Stimulated activated CD8-positive, alpha-beta memory T cell treated with anti-CD3 and anti-CD28 coated beads, Interleukin-12 subunit alpha, Interleukin-12 subunit beta, amount 100 ng/mL, for 24 hours (primary cell): Measurements from ENCODE around the gene UBASH3B.
A peak's percentile ranks its signal among the peaks of the same experiment; 100 is the strongest.

Source experiments
- DNase-seq: peaks from one replicate; pipeline ENCODE4 v3.0.0-alpha.2; 2020; ENCODE audit errors: extremely low read depth

UBASH3B gene

GRCh38 chr11:122647736-122648275, 7.7 kb upstream of the UBASH3B start:
- DNase-seq: no peak

GRCh38 chr11:122649116-122649515, 6.4 kb upstream of the UBASH3B start:
- DNase-seq: no peak

- no peak for DNase-seq
Measured at GRCh38 chr11:122650619-122651018, 4.9 kb upstream of the UBASH3B start.

GRCh38 chr11:122652495-122652894, 3.0 kb upstream of the UBASH3B start:
- DNase-seq: no peak

- DNase-seq: no peak
Measured at GRCh38 chr11:122653916-122654585, 1.5 kb upstream of the UBASH3B start.

- DNase-seq: peak; percentile 8
Measured at GRCh38 chr11:122656073-122656630, 630 bp downstream of the UBASH3B start.

- no peak for DNase-seq
Measured at GRCh38 chr11:122656631-122657101, 1.1 kb downstream of the UBASH3B start.

GRCh38 chr11:122659676-122660554, 4.4 kb downstream of the UBASH3B start:
- no peak for DNase-seq

- DNase-seq: no peak
Measured at GRCh38 chr11:122661182-122661945, 5.8 kb downstream of the UBASH3B start.

GRCh38 chr11:122663056-122663740, 7.7 kb downstream of the UBASH3B start:
- no peak for DNase-seq

- no peak for DNase-seq
Measured at GRCh38 chr11:122663764-122664163, 8.2 kb downstream of the UBASH3B start.

- DNase-seq: no peak
Measured at GRCh38 chr11:122664188-122664587, 8.7 kb downstream of the UBASH3B start.

- DNase-seq: no peak
Measured at GRCh38 chr11:122665861-122666260, 10.3 kb downstream of the UBASH3B start.

GRCh38 chr11:122666743-122667142, 11.2 kb downstream of the UBASH3B start:
- no peak for DNase-seq

- DNase-seq: no peak
Measured at GRCh38 chr11:122668562-122669090, 13.1 kb downstream of the UBASH3B start.

GRCh38 chr11:122670131-122670530, 14.6 kb downstream of the UBASH3B start:
- DNase-seq: no peak

GRCh38 chr11:122671400-122671891, 15.9 kb downstream of the UBASH3B start:
- DNase-seq: no peak

GRCh38 chr11:122672892-122673291, 17.4 kb downstream of the UBASH3B start:
- DNase-seq: no peak

- no peak for DNase-seq
Measured at GRCh38 chr11:122673701-122674100, 18.2 kb downstream of the UBASH3B start.

- DNase-seq: no peak
Measured at GRCh38 chr11:122676638-122677037, 21.1 kb downstream of the UBASH3B start.

- DNase-seq: no peak
Measured at GRCh38 chr11:122677256-122677655, 21.7 kb downstream of the UBASH3B start.
